ENCODE data around the gene ANKRD11. TPM values are rescaled to one million over a fixed set of nuclear protein-coding genes. Genes with fewer than 3 reads are reported as not detected.
A peak's percentile ranks its signal among the peaks of the same experiment; 100 is the strongest.
"Not testable (repeated sequence)": the region's sequence is repeated elsewhere in the genome, so short reads cannot be mapped to it uniquely, and the experiment has no call there.

The ANKRD11 gene
- total and polyA plus RNA-seq, 7 donors = 30.6 to 161 (median 42.8) TPM

- peaks cover 0 to 60% (median 33%) of the 10 kb centered on the region in 4 donors for H3K4me1 ChIP-seq
- WGBS, 2 donors = 65 to 94% methylated on average over 2 of the region's 2 CpGs
- intact Hi-C loops (cut with DNase I) = loop anchor here (5.0 kb wide), 1 partner anchor 33 kb away; no protein-coding TSS in a partner anchor
Observed at GRCh38 chr16:89455178-89455577, 35.2 kb downstream of the ANKRD11 start.

DNA sequence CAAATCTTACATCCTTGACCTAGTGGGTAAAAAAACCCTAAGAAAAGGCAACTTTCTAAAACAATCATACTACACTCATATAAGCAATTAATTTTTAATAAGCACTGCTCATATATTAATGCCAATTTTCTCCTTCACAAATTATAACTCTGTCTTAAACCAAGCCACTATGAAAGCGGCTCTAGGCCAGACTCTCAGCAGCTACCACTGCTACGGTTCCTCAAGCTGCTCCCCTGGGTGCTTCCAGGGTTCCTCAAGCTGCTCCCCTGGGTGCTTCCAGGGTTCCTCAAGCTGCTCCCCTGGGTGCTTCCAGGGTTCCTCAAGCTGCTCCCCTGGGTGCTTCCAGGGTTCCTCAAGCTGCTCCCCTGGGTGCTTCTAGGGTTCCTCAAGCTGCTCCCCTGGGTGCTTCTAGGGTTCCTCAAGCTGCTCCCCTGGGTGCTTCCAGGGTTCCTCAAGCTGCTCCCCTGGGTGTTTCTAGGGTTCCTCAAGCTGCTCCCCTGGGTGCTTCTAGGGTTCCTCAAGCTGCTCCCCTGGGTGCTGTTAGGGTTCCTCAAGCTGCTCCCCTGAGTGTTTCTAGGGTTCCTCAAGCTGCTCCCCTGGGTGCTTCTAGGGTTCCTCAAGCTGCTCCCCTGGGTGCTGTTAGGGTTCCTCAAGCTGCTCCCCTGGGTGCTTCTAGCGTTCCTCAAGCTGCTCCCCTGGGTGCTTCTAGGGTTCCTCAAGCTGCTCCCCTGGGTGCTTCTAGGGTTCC, 35.8 kb downstream of the ANKRD11 start:
- H3K4me1 ChIP-seq = peaks cover 0 to 65% (median 36%) of the 10 kb centered on the region in 4 donors
- intact Hi-C loops (cut with DNase I) = loop anchor here (5.0 kb wide), 1 partner anchor 32 kb away; no protein-coding TSS in a partner anchor
- not testable (repeated sequence) for H3K4me3 ChIP-seq, H3K27ac ChIP-seq, DNase-seq, H3K9me3 ChIP-seq, H3K27me3 ChIP-seq, H3K36me3 ChIP-seq
- WGBS, 2 donors = 83 to 97% methylated on average over 2 to 3 of the region's 3 CpGs

More at GRCh38 chr16:89455178-89455577, 35.2 kb downstream of the ANKRD11 start:
- TF ChIP-seq, protein P1, sequence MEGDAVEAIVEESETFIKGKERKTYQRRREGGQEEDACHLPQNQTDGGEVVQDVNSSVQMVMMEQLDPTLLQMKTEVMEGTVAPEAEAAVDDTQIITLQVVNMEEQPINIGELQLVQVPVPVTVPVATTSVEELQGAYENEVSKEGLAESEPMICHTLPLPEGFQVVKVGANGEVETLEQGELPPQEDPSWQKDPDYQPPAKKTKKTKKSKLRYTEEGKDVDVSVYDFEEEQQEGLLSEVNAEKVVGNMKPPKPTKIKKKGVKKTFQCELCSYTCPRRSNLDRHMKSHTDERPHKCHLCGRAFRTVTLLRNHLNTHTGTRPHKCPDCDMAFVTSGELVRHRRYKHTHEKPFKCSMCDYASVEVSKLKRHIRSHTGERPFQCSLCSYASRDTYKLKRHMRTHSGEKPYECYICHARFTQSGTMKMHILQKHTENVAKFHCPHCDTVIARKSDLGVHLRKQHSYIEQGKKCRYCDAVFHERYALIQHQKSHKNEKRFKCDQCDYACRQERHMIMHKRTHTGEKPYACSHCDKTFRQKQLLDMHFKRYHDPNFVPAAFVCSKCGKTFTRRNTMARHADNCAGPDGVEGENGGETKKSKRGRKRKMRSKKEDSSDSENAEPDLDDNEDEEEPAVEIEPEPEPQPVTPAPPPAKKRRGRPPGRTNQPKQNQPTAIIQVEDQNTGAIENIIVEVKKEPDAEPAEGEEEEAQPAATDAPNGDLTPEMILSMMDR (IDR thresholded peaks at IDR 0.05) = no peak
- TF ChIP-seq POLR2A (IDR thresholded peaks at IDR 0.05) = no peak
- TF ChIP-seq POLR2AphosphoS5 (IDR thresholded peaks at IDR 0.05) = no peak
- no peak for TF ChIP-seq EP300 (IDR thresholded peaks at IDR 0.05)
- Histone ChIP-seq H3K9me3 (no peaks in the 10 kb centered on the region), H3K36me3 (no peaks in the 10 kb centered on the region), H3K27me3 (no peaks in the 10 kb centered on the region), H3K4me3 (no peak overlapping the region), H3K27ac (no peak overlapping the region)
- no peak for DNase-seq

GRCh38 chr16:89453501-89454321, 36.6 kb downstream of the ANKRD11 start:
- no peak for DNase-seq
- Histone ChIP-seq H3K4me1 (peaks cover 0 to 66% (median 39%) of the 10 kb centered on the region in 4 donors), H3K27me3 (no peaks in the 10 kb centered on the region), H3K27ac (peak overlapping the region in 1 of 4 donors; percentile 12), H3K9me3 (no peaks in the 10 kb centered on the region), H3K36me3 (no peaks in the 10 kb centered on the region), H3K4me3 (no peak overlapping the region)
- intact Hi-C loops (cut with DNase I) = no loop called here
- WGBS, 2 donors = 68% methylated on average over 13 of the region's 13 CpGs
- no peak for TF ChIP-seq POLR2A (IDR thresholded peaks at IDR 0.05)
- no peak for TF ChIP-seq EP300 (IDR thresholded peaks at IDR 0.05)
- TF ChIP-seq, protein P1 (IDR thresholded peaks at IDR 0.05) = no peak
- no peak for TF ChIP-seq POLR2AphosphoS5 (IDR thresholded peaks at IDR 0.05)

- DNase-seq = no peak
- intact Hi-C loops (cut with DNase I) = no loop called here
- H3K27ac ChIP-seq = no peak overlapping the region
- TF ChIP-seq, protein P1 (IDR thresholded peaks at IDR 0.05) = no peak
- no peak for TF ChIP-seq EP300 (IDR thresholded peaks at IDR 0.05)
- no peak for TF ChIP-seq POLR2AphosphoS5 (IDR thresholded peaks at IDR 0.05)
- TF ChIP-seq POLR2A (IDR thresholded peaks at IDR 0.05) = no peak
- H3K4me3 ChIP-seq = no peak overlapping the region
- 58 to 70% methylated on average over 7 of the region's 7 CpGs for WGBS, 2 donors
- H3K36me3 ChIP-seq = no peaks in the 10 kb centered on the region
- peaks cover 0 to 71% (median 43%) of the 10 kb centered on the region in 4 donors for H3K4me1 ChIP-seq
- no peaks in the 10 kb centered on the region for H3K27me3 ChIP-seq
- H3K9me3 ChIP-seq = no peaks in the 10 kb centered on the region
Observed at GRCh38 chr16:89452925-89453324, 37.4 kb downstream of the ANKRD11 start.

GRCh38 chr16:89452241-89452640, 38.1 kb downstream of the ANKRD11 start:
- no peak overlapping the region for H3K4me3 ChIP-seq
- no peak for DNase-seq
- no peak overlapping the region for H3K27ac ChIP-seq
- TF ChIP-seq EP300 (IDR thresholded peaks at IDR 0.05) (no peak), POLR2AphosphoS5 (IDR thresholded peaks at IDR 0.05) (no peak), POLR2A (IDR thresholded peaks at IDR 0.05) (no peak)
- TF ChIP-seq, protein P1 (IDR thresholded peaks at IDR 0.05) = no peak
- H3K36me3 ChIP-seq = no peaks in the 10 kb centered on the region
- 76 to 83% methylated on average over 4 of the region's 4 CpGs for WGBS, 2 donors
- H3K9me3 ChIP-seq = no peaks in the 10 kb centered on the region
- intact Hi-C loops (cut with DNase I) = no loop called here
- peaks cover 0 to 76% (median 49%) of the 10 kb centered on the region in 4 donors for H3K4me1 ChIP-seq
- H3K27me3 ChIP-seq = no peaks in the 10 kb centered on the region
